Measurements from ENCODE around the gene SGSH.
"Not testable (repeated sequence)": the region's sequence is repeated elsewhere in the genome, so short reads cannot be mapped to it uniquely, and the experiment has no call there.

The SGSH gene

GRCh38 chr17:80253631-80254395 is 33.7 kb upstream of the SGSH start:
- no peak for DNase-seq (ENCODE audit: low read depth in 2 of 2)

- peak; percentile 64 to 86 for DNase-seq (ENCODE audit: low read depth in 2 of 2)
Observed at GRCh38 chr17:80252871-80253270, 32.7 kb upstream of the SGSH start.

GRCh38 chr17:80251966-80252365 is 31.8 kb upstream of the SGSH start:
- DNase-seq (ENCODE audit: low read depth in 2 of 2), result no peak

- DNase-seq (ENCODE audit: low read depth in 2 of 2), result no peak
Observed at GRCh38 chr17:80248894-80249710, 29.0 kb upstream of the SGSH start.

- DNase-seq (ENCODE audit: low read depth in 2 of 2), result no peak
Observed at GRCh38 chr17:80248001-80248893, 28.1 kb upstream of the SGSH start.

DNA sequence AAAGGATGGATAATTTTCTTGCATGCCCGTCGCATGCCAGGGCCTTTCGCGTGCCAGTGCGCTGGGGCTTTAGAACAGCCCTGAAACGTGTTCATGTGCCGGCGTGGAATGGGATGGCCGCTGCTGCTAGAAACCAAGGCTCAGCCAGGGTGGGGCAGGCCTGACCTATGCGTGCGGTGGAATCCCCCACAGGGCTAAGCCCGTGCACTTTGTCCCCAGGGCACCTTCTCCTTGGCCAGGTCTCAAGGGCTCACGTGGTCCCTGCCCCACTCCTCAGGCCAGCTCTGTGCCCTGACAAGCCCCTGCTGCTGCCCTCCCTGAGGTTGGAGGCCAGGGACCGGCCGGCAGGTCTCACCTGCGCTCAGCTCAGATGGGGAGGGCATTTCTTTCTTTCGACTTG is 27.4 kb upstream of the SGSH start:
- no peak for DNase-seq (ENCODE audit: low read depth in 2 of 2)

DNA sequence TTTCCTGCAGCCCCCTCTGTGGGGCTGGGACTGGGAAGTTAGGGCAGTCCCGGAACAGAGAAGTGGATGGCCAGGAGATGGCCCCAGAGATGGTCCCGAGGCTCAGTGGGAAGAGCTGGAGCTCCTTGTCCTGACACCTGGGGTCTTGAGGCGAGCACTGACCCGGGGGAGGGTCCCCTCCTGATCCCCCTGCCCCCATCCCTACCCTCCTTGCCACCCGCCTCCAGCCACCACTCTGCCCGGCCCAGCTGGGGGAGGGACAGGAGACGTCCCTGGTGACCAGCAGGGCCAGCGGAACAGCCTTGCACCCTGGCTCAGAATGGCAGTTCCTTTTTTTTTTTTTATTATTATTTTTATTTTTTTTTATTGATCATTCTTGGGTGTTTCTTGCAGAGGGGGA is 26.6 kb upstream of the SGSH start:
- no peak for DNase-seq (ENCODE audit: low read depth in 2 of 2)

- DNase-seq (ENCODE audit: low read depth in 2 of 2), result no peak
Observed at GRCh38 chr17:80246266-80246681, 26.1 kb upstream of the SGSH start.

- DNase-seq (ENCODE audit: low read depth in 2 of 2), result no peak
Observed at GRCh38 chr17:80245566-80246265, 25.6 kb upstream of the SGSH start.

DNA sequence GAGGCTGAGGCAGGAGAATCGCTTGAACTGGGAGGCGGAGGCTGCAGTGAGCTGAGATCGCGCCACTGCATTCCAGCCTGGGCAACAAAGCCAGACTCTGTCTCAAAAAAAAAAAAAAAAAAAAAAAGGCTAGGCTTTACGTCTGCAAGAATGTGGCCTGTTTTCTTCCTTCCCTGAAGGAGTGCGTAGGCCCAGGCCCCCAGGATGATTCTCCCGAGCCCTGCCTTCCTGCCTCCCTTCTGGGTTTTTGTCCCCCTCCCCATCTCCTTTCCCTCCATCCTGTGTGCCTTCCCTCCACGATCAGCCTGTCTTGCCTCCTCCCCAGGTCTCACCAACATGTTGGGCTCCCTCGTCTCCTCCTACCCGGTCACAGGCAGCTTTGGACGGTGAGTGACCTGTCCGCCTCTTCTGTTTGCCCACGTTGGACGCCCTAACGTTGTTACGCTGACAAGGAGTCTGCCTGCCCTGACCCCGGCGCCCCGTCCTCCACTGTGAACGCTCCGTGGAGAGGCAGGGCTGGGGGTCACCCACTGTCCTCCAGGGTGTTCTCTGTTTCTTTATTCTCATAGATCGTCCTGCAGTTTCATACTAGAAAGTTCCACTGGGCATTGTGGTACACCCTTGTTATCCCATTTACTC is 24.9 kb upstream of the SGSH start:
- no peak for DNase-seq (ENCODE audit: low read depth in 2 of 2)

DNA sequence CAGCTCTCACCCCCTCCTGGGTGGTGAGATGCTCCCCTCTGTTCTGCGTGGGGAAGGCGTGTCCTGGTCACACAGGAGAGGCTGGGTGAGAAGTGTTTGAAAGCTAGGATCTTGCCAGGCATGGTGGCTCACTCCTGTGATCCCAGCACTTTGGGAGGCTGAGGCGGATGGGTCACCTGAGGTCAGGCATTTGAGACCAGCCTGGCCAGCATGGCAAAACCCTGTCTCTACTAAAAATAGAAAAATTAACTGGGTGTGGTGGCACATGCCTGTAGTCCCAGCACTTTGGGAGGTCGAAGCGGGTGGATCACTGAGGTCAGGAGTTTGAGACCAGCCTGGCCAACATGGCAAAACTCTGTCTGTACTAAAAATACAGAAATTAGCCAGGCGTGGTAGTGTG is 24.3 kb upstream of the SGSH start:
- not testable (repeated sequence) for DNase-seq (ENCODE audit: low read depth in 2 of 2)

DNA sequence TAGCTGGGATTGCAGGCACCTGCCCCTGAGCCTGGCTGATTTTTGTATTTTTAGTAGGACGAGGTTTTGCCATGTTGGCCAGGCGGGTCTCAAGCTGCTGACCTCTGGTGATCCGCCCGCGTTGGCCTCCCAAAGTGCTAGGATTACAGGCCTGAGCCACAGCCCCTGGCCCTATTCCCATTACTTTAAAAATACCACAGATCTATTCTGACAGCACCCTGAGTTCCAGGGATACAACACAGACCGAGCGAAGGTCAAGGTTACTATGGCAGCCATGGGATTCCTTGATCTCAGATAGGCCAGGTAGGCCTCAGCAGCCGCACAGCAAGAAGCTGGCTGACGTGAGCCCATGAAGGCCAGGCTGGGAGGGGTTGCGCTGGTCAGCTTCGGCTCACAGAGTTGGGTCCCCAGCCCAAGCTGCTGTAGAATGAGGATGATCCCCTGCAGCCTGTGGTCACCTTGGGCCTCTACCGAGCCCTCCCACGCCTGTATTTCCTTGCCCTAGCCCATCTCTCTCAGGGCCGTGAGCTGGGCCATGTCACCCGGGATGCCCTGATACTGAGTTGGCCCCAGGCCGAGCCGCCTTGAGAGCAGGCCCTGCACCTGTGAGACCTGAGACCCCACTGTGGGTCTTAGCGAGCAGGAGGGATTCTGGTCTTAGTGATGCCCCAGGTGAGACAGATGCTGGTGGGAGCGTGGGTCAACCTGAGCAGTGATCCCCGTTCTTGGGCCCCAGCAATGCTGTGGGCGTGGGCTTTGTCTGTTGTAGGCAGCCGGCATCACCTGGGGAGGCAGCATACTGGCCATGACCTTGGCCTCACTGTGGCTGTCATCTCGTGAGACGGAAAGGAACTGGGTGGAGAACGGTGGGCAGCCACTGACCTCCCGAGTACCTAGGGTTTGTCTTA is 23.6 kb upstream of the SGSH start:
- no peak for DNase-seq (ENCODE audit: low read depth in 2 of 2)

- no peak for DNase-seq (ENCODE audit: low read depth in 2 of 2)
Observed at GRCh38 chr17:80242505-80242904, 22.4 kb upstream of the SGSH start.

GRCh38 chr17:80237386-80237785 is 17.3 kb upstream of the SGSH start:
- DNase-seq (ENCODE audit: low read depth in 2 of 2), result no peak

DNA sequence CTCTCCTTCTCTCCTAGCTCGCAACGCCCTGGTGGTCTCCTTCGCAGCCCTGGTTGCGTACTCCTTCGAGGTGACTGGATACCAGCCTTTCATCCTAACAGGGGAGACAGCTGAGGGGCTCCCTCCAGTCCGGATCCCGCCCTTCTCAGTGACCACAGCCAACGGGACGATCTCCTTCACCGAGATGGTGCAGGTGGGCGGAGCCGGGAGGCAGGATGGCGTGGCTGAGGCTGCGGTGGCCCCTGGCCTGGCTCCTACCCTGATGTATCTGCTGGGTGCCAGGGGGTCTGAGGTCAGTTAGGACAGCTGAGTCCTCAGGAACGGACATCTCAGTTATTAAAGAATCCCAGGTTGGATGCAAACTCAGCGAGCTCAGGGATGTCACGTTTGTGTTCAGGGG is 16.8 kb upstream of the SGSH start:
- no peak for DNase-seq (ENCODE audit: low read depth in 2 of 2)

DNA sequence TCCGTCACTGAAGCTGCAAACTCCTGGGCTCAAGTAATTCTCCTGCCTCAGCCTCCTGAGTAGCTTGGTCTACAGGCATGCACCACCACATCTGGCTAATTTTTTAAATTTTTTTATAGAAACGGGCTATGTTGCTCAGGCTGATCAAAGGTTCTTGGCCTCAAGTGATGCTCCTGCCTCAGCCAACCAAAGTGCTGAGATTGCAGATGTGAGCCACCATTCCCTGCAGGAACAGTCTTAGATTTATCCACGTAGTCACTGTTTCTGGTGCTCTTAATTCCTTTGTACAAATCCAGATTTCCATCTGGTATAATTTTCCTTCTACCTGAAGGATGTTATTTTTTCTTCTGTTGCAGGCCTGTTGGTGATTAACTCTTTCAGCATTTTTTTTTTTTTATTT is 13.1 kb upstream of the SGSH start:
- DNase-seq (ENCODE audit: low read depth in 2 of 2), result no peak

DNA sequence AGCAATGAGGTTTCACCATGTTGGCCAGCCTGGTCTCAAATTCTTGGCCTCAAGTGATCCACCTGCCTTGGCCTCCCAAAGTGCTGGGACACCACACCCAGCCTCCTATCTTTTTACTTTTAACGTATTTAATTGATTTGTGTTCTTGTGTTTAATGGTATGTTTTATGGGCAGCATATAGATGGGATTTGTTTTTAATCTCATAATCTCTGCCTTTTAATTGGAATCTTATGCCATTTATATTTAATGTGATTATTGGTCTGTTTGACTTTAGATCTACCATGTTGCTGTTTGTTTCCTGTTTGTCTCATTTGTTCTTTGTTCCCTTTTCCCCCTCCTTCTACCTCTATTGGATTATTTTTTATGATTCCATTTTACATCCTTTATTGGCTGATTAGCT is 12.3 kb upstream of the SGSH start:
- no peak for DNase-seq (ENCODE audit: low read depth in 2 of 2)

DNA sequence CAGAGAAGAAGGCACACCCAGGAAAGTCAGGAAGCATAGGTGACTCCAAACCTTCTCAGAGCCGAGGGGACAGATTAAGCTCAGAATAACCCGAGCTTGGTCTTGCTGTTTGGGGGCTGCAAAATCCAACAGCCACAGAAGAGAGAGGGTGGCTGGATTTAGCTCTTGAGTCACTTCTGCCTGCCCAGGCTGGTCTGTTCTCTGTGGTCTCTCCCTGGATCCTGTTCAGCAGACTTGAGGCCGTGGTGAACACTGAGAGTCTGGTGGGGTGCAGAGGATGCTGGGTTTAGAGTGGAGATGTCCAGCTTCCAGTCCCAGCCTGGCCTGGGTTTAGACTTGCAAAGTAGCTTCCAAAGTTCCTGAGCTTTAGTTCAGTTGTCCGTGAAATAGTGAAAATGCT is 8.9 kb upstream of the SGSH start:
- DNase-seq (ENCODE audit: low read depth in 2 of 2), result no peak

- DNase-seq (ENCODE audit: low read depth in 2 of 2), result no peak
Observed at GRCh38 chr17:80228477-80228876, 8.3 kb upstream of the SGSH start.

GRCh38 chr17:80227666-80228065 is 7.5 kb upstream of the SGSH start:
- DNase-seq (ENCODE audit: low read depth in 2 of 2), result no peak

Data from stimulated activated CD4-positive, alpha-beta T cell treated with anti-CD3 and anti-CD28 coated beads, Interleukin-12 subunit alpha, Interleukin-12 subunit beta, amount 100 ng/mL, for 24 hours (primary cell).